GM18951 (cell line): Measurements from ENCODE around the gene PDGFA.

Experiments used
- POLR2A ChIP-seq: IDR thresholded peaks from 4 replicates; pipeline ENCODE4 v1.6.1; 2011; ENCODE audit warnings: mild to moderate bottlenecking; ENCODE audit not compliant: insufficient read length, insufficient read depth; ENCODE audit errors: extremely low read depth
- in situ Hi-C: fragments of 300-500 bp; cut with MboI; formaldehyde crosslinking; loops from one replicate; pipeline ENCODE4 v1.12.0; 2022; ENCODE audit warnings: low sequenced_read_pairs, mixed read lengths, inconsistent platforms; ENCODE audit not compliant: unreplicated experiment

The PDGFA gene

DNA sequence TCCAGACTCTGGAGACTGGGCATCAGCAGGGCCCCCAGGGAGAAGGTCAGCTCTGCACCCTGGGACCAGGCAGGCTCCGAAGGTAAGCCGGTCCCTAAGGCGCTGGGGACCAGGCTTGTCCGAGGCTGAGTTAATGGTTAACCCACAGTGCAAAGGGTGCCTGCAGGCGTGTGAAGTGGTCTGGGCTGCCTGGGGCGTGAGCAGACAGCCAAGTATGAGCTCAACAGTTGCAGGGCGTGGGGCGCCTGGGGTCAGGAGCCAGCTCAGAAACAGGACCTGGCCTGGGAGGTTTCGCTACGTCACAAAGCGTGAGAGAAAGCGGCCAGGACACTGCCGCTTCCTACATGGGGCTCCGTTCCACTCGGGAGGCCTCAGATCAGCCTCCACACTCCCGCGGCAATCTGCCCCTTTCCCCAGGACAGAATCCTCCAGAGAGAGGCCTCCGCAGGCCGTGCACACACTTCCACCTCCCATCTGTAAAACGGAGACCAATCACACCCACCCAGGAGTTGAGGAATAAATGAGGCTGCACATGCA is 16.0 kb downstream of the PDGFA start:
- no peak for TF ChIP-seq POLR2A
- in situ Hi-C loops = no loop called here

DNA sequence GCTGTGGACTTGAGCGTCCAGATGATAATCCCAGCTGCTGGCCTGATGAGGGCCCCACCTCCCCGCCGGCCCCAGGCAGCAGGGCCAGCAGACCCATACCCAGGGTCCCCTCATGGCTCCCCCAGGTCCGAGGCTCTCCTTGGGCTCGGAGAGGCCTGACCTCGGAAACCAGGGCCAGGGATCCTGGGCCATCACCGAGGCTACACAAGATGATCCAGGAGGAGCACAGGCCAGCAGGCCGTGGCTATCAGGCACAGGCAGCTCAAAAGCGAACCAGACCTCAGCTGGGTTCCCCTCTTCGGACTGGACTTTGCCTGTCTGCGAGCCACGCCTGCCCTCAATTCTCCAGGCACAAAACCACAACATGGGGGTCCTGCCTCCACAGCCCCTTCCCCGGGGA is 17.4 kb downstream of the PDGFA start:
- TF ChIP-seq POLR2A = no peak
- in situ Hi-C loops = no loop called here

DNA sequence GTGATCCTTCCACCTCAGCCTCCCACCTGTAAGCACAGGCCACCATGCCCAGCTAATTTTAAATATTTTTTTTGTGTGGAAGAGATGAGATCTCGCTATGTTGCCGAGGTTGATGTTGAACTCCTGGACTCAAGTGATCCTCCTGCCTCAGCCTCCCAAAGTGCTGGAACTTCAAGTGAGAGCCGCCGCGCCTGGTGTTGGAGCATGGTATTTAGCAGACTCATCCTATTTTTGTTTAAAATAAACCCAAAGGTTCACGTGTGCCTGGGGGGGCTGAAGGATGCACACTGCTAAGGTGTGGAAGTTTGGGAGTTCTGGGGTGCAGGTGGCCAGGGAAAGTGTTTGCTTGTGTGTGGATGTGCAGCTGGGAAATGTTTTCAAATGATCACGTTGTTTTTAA is 18.1 kb downstream of the PDGFA start:
- no peak for TF ChIP-seq POLR2A
- in situ Hi-C loops = no loop called here

DNA sequence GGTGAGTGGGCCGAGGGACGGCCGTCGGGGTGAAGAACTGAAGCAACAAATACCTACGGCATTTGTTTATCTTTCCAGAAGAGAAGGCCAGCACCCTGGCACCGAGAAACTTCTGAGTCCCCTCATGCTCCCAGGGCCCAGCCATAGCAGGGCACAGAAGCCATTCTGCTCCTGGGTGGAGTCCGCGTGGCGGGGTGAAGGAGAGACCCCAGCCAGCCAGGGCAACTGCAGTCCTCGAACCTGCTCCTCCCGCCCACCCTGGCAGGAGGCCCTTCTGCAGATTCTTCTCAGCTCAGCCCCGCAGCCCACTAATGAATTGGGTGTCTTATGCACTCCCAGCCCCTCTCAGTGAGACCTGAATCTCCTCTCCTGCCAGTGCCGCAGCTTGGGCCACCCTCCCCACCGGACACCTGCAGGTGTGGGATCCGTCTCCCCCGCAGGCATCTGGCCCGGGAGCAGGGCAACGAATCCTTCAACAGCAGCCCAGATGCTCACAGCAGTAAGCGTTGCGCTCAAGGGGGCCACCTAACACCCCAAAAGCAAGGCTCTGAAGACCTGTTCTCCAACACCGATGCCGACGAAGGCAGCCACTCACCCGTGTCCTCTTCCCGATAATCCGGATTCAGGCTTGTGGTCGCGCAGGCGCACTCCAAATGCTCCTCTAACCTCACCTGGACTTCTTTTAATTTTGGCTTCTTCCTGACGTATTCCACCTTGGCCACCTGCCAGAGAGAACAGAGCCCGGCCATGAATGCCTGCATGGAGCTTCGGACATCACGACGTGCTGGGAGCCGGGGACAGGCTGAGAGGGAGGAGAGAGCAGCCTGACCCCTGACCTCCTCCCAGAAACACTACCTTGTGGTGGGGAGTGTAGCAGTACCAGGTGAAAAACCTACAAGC is 18.9 kb downstream of the PDGFA start:
- in situ Hi-C loops = no loop called here
- no peak for TF ChIP-seq POLR2A

DNA sequence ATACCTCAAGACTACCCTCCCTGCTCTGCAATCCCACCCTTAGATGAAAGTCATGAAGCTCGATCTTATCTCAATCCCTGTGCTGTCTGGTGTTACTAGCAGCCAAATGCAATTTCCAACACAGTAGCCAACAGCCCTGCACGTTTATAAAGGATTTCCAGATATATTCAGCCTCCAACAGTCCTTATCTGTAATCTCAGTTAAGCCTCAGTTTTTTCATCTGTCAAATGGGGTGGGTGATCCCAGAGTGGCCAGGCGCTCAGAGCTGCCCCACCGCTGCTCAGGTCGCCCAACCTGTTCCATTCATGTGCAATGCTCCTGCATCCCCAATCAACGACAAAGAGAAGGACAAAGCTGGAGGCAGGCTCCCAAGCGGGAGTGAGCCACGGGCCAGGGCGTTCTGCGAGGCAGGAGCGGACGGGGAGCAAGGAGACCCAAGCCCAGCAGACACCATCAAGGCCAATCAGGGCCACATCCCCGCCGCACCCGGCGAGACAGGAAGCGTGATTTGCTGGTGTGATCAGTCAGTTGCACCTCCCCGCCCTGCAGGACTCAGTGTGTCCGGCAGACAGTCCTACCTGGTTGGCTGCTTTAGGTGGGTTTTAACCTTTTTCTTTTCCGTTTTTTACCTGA is 19.7 kb downstream of the PDGFA start:
- no peak for TF ChIP-seq POLR2A

DNA sequence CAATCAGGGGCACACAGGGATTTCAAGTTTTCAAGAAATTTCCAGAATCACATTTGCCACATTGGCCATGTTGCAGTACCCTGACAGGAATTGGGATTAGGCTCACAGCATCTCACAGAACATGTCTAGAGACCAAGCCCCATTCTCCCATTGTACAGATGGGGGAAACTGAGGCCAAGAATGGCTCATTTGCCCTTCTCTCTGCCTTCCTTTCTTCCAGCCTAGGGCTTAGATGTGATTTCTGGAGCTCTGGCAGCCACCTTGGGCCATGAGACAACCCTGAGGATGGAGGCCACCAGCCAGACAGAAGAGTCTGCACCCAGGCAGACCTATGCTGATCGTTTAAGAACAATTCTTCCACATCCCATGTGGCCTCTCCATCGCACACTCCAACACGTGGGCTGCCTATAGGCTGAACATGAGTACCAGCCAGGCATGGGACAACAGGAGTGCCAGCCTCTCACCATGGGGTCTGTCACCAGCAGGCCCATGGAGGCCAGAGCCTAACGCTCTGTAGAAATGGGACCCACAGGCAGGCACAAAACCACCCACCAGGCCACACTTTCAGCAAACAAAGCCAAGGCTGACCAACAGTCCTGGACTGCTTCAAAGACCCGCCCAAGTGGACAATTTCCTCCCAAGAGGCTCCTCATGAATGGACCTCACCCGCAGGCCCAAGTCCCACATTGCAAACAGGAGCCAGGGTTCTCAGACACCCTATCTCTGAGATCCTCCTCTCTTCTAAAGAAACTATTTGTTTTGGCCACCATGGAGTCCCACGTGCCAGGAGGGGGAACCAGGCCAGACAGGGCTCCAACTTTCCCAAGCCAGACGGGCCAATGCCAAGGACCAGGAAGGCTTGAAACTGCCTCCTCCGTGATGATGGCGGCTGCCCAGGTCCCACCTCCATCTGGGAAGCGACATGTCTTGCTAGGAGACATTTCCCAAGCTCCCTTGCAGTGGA is 20.7 kb downstream of the PDGFA start:
- in situ Hi-C loops = no loop called here
- TF ChIP-seq POLR2A = no peak

More for the DNA sequence above, 19.7 kb downstream of the PDGFA start:
- in situ Hi-C loops = no loop called here

DNA sequence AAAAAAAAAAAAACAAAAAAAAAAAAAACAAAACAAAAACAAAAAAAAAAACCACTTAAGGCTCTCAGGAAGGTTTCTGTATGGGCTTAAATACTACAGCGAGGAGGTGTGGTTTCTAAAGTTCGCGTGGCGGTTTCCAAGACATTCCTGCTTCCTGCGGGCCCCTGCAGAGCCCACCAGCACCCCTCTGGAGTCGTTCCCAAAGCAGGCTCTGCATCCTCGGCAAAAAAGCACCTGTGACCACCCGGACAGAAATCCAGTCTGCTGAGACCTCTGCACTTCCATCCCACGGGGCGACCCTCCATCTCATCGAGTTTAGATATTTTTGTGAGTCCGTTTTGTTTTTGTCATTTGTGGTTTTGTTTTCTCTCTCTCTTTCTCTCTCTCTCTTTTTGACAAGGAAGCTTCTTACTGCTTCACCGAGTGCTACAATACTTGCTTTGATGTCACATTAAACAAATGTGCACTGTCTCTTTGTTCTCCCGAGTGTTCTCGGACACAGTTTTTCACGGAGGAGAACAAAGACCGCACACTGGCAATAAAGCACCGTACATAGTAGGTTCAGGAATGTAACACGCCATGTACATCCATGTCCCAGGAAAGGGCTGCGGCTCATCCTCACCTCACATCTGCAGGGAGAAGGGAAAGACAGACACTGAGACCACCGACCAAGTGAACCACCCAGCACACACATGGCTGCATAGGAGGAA is 21.5 kb downstream of the PDGFA start:
- TF ChIP-seq POLR2A = no peak
- in situ Hi-C loops = no loop called here

DNA sequence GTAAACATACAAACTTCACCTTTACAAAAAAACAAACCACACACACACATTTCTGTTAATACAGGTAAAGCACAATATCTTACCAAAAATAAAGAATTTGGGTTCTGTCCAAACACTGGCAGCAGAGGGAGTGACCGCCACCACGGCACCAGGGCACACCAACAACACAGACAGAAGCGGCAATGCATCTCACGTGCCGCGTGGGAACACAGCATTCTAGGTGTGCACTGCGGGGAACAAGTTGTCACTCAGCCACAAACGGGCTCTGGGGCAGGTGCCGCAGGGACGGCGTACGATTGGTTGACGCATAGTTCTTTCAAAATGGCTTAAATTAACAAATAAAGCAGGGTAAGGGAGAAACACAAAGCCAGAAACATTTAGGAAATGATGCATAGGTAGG is 22.3 kb downstream of the PDGFA start:
- in situ Hi-C loops = no loop called here
- no peak for TF ChIP-seq POLR2A

DNA sequence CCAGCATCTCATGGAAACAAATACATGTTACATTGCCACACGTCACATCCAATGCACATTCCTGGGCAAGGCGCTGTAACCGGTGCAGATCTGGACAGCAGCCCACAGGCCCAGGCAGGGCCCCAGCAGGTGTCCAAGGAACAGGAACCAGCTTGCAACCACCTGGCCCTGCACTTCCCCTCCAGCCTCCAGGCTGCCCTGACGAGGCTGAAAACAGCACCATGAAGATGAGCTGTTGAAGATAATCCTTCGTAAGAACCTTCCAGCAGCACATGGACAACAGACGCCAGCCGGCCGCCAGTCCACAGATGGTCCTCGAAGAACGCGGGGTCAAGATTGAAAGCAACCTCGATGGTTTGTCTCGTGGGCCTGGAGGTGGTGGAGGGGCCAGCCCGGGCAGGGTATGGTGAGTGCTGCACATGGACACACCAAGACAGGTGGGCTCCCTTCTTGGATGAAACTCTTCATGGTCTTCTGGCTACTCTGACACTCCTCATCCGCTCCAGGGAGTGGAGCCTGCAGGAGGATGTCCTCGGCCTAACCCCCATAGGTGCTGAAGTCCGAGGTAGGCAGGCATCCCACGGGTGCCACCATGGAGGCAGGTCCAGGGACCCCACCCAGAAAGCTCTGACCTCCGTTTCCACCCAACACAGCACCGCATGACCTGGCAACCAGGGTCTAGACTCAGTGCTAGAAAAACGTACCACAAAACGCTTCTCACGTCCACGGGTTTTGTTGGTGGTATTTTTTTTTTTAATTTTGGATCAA is 22.9 kb downstream of the PDGFA start:
- TF ChIP-seq POLR2A = no peak
- in situ Hi-C loops = no loop called here

DNA sequence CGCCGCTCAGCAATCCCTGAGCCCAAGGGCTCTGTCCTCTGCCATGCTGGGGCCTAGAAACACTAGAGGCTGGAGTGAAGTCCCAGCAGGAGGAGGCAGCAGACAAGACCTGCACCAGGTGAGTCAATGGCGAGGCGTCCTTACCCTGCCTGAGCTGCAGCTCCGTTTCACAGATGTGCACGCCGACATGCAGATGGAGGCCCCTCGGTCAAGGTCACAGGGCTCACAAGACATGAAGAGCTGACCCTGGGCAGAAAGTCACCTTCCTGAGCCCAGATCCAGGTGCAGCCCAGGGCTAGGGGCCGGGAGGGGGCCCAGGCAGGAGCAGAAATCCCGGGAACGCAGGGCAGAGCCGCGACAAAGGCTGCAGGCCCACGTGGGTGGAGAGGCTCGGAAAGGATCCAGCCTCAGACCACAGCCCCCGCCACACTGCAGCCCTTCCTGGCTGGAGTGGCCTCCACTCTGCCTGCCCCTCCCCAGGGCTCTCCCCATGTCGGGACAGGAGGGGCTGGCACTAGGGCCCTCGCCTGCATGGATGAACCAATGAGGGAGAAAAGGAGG is 23.8 kb downstream of the PDGFA start:
- TF ChIP-seq POLR2A = no peak
- in situ Hi-C loops = no loop called here

DNA sequence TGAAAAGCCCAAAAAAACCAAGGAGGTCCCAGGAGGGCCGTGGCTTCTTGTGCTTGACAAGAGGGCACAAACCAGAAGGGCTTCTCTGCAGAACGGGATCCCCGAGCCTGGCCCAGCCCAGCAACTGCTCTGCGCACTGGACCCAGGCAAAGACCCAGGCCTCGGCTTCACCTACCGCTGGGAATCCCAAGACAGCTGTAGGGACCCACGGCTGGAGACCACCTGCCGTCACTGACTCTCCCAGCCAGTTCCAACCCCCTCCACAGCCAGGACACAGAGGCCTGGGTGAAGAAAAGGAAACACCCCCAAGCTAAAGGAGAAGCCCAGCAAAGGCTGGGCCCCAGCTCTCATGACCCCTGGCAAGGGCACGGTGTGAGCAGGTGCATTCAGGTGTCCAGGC is 24.3 kb downstream of the PDGFA start:
- in situ Hi-C loops = no loop called here
- TF ChIP-seq POLR2A = no peak
